SK-N-SH (cell line): ENCODE results near the gene YES1. TPM values are rescaled to one million over a fixed set of nuclear protein-coding genes. Genes with fewer than 3 reads are reported as not detected.

Experiments used
- CTCF ChIA-PET: fragments of 300-600, 350-600 bp; formaldehyde crosslinking; extraction: SDS; loops from one replicate; lab custom pipeline; 2021; lab: Yijun Ruan, JAX
- POLR2A ChIA-PET: fragments of 350-600 bp; sonication (Branson Sonifier 250); formaldehyde crosslinking; extraction: SDS; loops from one replicate; lab custom pipeline; 2020; ENCODE audit warnings: antibody characterized with exemption, inconsistent platforms; lab: Yijun Ruan, JAX
- DNase-seq: peaks from one replicate; pipeline ENCODE4 v3.0.0; 2012
- H2AFZ ChIP-seq: fragments of 200-600 bp; sonication (generic); 2 replicates; pipeline ENCODE4 v1.8.1; 2016; ENCODE audit warnings: antibody characterized with exemption, mild to moderate bottlenecking, low read depth
- H3F3A ChIP-seq: fragments of 200-600 bp; sonication (generic); replicated peaks from 2 replicates; pipeline ENCODE3; 2016; ENCODE audit warnings: antibody characterized with exemption, mild to moderate bottlenecking; ENCODE audit not compliant: insufficient read depth
- H3K27ac ChIP-seq, 2 experiments: fragments of 200-500 bp in 1 of 2; fragments of 200-600 bp in 1 of 2; sonication (Bioruptor generic) in 1 of 2; sonication (generic), shearing (Covaris generic) in 1 of 2; 2 replicates each; pipeline versions ENCODE4 v1.5.1 to v1.6.1; 2014 to 2016; ENCODE audit warnings: low read depth in 2 of 2, inconsistent platforms in 1 of 2, low read length in 1 of 2, mild to moderate bottlenecking in 1 of 2, mixed read lengths in 1 of 2
- H3K27me3 ChIP-seq: fragments of 200-600 bp; sonication (generic), shearing (Covaris generic); 2 replicates; pipeline ENCODE4 v1.6.1; 2016; ENCODE audit warnings: mixed run types; ENCODE audit not compliant: insufficient read depth
- H3K36me3 ChIP-seq, 2 experiments: fragments of 200-500 bp in 1 of 2; fragments of 200-600 bp in 1 of 2; sonication (Bioruptor generic) in 1 of 2; sonication (generic) in 1 of 2; replicated peaks in 1 of 2; 2 replicates each; pipeline versions ENCODE3 to v1.5.1; 2014 to 2016; ENCODE audit warnings: low read length in 1 of 2, mild to moderate bottlenecking in 1 of 2; ENCODE audit not compliant: insufficient read depth in 2 of 2, control insufficient read depth in 1 of 2
- H3K4me1 ChIP-seq, 2 experiments: fragments of 200-500 bp in 1 of 2; fragments of 200-600 bp in 1 of 2; sonication (Bioruptor generic) in 1 of 2; sonication (generic), shearing (Covaris generic) in 1 of 2; 2 replicates each; pipeline versions ENCODE4 v1.5.1 to v1.6.1; 2014 to 2016; ENCODE audit warnings: low read depth in 1 of 2, low read length in 1 of 2, mixed run types in 1 of 2; ENCODE audit not compliant: insufficient read depth in 2 of 2, control insufficient read depth in 1 of 2
- H3K4me2 ChIP-seq: fragments of 200-600 bp; sonication (generic), shearing (Covaris generic); 2 replicates; pipeline ENCODE4 v1.6.1; 2017; ENCODE audit warnings: mixed run types
- H3K4me3 ChIP-seq, 2 experiments: fragments of 200-500 bp in 1 of 2; fragments of 200-600 bp in 1 of 2; sonication (Bioruptor generic) in 1 of 2; sonication (generic), shearing (Covaris generic) in 1 of 2; 2 replicates each; pipeline versions ENCODE4 v1.5.1 to v1.8.1; 2014 to 2016; ENCODE audit warnings: low read depth in 2 of 2, inconsistent platforms in 1 of 2, low read length in 1 of 2, mild to moderate bottlenecking in 1 of 2, mixed read lengths in 1 of 2, moderate library complexity in 1 of 2
- H3K79me2 ChIP-seq: fragments of 200-600 bp; sonication (generic); 2 replicates; pipeline ENCODE4 v1.8.1; 2017; ENCODE audit warnings: mild to moderate bottlenecking; ENCODE audit not compliant: insufficient read depth
- H3K9ac ChIP-seq: fragments of 200-600 bp; sonication (generic); 2 replicates; pipeline ENCODE4 v1.6.1; 2017; ENCODE audit warnings: mixed run types
- H3K9me2 ChIP-seq: fragments of 200-600 bp; sonication (generic); 2 replicates; pipeline ENCODE4 v1.6.1; 2017; ENCODE audit warnings: mixed run types
- H3K9me3 ChIP-seq: fragments of 200-600 bp; sonication (generic); 2 replicates; pipeline ENCODE4 v1.6.1; 2017; ENCODE audit warnings: mixed run types, mild to moderate bottlenecking, moderate library complexity
- H4K20me1 ChIP-seq: fragments of 200-600 bp; sonication (generic); 2 replicates; pipeline ENCODE4 v1.6.1; 2017; ENCODE audit warnings: mild to moderate bottlenecking, mixed run types; ENCODE audit not compliant: insufficient read depth
- ELF1 ChIP-seq: IDR thresholded peaks from 2 replicates; pipeline ENCODE4 v1.4.0; 2012
- FOXJ3 ChIP-seq: sonication (generic); formaldehyde crosslinking; IDR thresholded peaks from 2 replicates; pipeline ENCODE4 v1.5.1; 2020; ENCODE audit warnings: mild to moderate bottlenecking, missing genetic modification reagents
- JUND ChIP-seq: IDR thresholded peaks from 2 replicates; pipeline ENCODE4 v1.4.0; 2012
- MXI1 ChIP-seq: IDR thresholded peaks from 2 replicates; pipeline ENCODE4 v1.6.1; 2012; ENCODE audit warnings: mild to moderate bottlenecking, low read depth, low read length, improper control_type of control experiment
- RAD21 ChIP-seq: IDR thresholded peaks from 2 replicates; pipeline ENCODE4 v1.6.1; 2012; ENCODE audit warnings: mild to moderate bottlenecking, low read length
- TCF12 ChIP-seq: IDR thresholded peaks from 2 replicates; pipeline ENCODE4 v1.4.0; 2012
- whole genome bisulfite sequencing: methylation state at CpG from one replicate; pipeline ENCODE4 v1.1.6; 2017; ENCODE audit warnings: low lambda C conversion rate; 5-methylcytosine and 5-hydroxymethylcytosine counted together
- polyA plus RNA-seq, 3 experiments: library from polyadenylated mRNA; depleted of rRNA; stranded (reverse); fragments of >200 nt; gene quantifications; 2 replicates each; pipeline ENCODE4 v1.2.3, GENCODE V29; 2012
- TF ChIP-seq, protein P1 (sequence below): IDR thresholded peaks from 2 replicates; pipeline ENCODE4 v1.6.1; 2012; ENCODE audit warnings: mild to moderate bottlenecking, low read depth, low read length, moderate library complexity
- TF ChIP-seq, protein P2 (sequence below): fragments of 150-350 bp; IDR thresholded peaks from 2 replicates; pipeline ENCODE4 v1.6.1; 2017; ENCODE audit warnings: antibody characterized with exemption, low read length, low read depth, borderline replicate concordance
- TF ChIP-seq, protein P3 (sequence below): IDR thresholded peaks from 2 replicates; pipeline ENCODE4 v1.4.0; 2012; ENCODE audit warnings: low read depth

Gene YES1
- polyA plus RNA-seq, 1 of the 3 experiments (the other 2 are of a cell fraction), result 7.9 TPM

DNA sequence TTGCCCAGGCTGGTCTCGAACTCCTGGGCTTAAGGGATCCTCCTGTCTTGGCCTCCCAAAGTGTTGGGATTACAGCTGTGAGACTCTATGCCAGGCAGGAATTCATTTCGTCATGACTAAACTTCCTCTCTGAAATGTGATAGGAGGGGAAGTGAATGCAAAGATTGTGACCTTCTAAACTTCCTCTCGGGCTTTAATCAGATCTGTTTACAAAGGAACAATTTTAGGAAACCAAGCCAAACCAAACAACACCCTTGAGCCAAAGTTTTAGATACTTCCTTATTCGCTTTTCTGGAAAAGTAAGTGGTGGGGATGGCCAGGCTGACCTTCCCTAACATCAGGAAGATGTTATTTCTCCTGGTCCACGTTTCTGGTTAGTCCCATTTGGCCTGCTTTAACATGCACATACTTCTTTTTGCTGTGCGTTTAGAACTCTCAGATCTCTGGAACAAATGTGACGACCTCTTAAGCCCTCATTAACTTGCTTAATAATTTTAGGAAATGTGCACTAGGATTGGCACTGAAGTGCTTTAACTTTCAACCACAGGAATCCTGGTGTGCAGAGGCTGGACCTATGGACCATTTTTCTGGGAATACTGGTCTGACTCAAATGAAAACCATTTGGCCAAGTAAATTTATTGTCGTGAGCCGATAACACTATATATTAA, 33.2 kb upstream of the YES1 start:
- peak overlapping the region in 1 of 2 experiments; percentile 3; a peak in 1 of 4 replicates for H3K27ac ChIP-seq
- peaks cover 21% of the 10 kb centered on the region for H3F3A ChIP-seq
- no peaks in the 10 kb centered on the region for H3K9me2 ChIP-seq
- ChIA-PET CTCF (interaction anchor here (0.5 kb wide), 1 partner anchor 575 kb away, joined by 3 read pairs; no protein-coding TSS in a partner anchor), POLR2A (no interaction called here)
- no peak for DNase-seq
- no peak overlapping the region for H3K4me2 ChIP-seq
- H2AFZ ChIP-seq, result no peak overlapping the region
- 30% methylated on average over 8 of the region's 9 CpGs for WGBS
- H3K9ac ChIP-seq, result no peak overlapping the region
- TF ChIP-seq ELF1 (no peak), TCF12 (0 out of 2 replicates have a peak, but pooled peaks have one; percentile 17), FOXJ3 (CRISPR knock-in tag) (no peak)
- TF ChIP-seq, protein P1, sequence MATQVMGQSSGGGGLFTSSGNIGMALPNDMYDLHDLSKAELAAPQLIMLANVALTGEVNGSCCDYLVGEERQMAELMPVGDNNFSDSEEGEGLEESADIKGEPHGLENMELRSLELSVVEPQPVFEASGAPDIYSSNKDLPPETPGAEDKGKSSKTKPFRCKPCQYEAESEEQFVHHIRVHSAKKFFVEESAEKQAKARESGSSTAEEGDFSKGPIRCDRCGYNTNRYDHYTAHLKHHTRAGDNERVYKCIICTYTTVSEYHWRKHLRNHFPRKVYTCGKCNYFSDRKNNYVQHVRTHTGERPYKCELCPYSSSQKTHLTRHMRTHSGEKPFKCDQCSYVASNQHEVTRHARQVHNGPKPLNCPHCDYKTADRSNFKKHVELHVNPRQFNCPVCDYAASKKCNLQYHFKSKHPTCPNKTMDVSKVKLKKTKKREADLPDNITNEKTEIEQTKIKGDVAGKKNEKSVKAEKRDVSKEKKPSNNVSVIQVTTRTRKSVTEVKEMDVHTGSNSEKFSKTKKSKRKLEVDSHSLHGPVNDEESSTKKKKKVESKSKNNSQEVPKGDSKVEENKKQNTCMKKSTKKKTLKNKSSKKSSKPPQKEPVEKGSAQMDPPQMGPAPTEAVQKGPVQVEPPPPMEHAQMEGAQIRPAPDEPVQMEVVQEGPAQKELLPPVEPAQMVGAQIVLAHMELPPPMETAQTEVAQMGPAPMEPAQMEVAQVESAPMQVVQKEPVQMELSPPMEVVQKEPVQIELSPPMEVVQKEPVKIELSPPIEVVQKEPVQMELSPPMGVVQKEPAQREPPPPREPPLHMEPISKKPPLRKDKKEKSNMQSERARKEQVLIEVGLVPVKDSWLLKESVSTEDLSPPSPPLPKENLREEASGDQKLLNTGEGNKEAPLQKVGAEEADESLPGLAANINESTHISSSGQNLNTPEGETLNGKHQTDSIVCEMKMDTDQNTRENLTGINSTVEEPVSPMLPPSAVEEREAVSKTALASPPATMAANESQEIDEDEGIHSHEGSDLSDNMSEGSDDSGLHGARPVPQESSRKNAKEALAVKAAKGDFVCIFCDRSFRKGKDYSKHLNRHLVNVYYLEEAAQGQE, result no peak
- H3K4me3 ChIP-seq, result no peak overlapping the region
- H3K79me2 ChIP-seq, result no peaks in the 10 kb centered on the region
- H3K27me3 ChIP-seq, result peaks cover 5% of the 10 kb centered on the region; the same call in 1 of the 2 replicates
- no peaks in the 10 kb centered on the region for H3K9me3 ChIP-seq
- H3K36me3 ChIP-seq, result no peaks in the 10 kb centered on the region
- H4K20me1 ChIP-seq, result no peaks in the 10 kb centered on the region
- no peaks in the 10 kb centered on the region for H3K4me1 ChIP-seq

DNA sequence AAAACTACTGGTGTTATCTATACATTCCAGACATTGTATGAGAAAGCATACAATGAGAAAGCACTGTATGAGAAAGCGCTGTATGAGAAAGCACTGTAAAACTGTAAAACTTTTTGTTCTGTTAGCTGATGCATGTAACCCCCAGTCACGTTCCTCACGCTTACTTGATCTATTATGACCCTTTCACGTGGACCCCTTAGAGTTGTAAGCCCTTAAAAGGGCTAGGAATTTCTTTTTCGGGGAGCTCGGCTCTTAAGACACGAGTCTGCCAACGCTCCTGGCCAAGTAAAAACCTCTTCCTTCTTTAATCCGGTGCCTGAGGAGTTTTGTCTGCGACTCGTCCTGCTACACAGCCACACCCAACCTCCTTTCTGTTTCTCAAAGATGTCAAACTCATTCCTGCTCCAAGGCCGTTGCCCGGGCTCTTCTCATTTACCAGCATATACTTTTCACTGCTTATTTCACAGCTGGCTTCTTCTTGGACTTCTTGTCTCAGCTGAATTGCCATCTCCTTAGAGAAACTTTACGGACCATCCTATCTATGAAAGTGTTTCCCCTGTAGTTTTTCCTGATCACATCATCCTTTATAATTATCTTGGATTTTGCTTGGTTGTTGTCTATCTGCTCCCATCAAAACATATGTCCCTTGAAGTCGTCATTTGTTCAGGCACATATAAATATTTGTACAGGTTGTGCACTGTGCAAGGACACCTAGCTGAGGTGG, 29.8 kb upstream of the YES1 start:
- WGBS, result 43% methylated on average over 15 of the region's 15 CpGs
- no peak overlapping the region for H3K27ac ChIP-seq
- CTCF ChIA-PET, result interaction anchor here (0.8 to 2.2 kb wide), 4 partner anchors 11 to 218 kb away, joined by 3 to 8 read pairs (median 4); partner anchors contain the start of gene YES1
- H3K79me2 ChIP-seq, result no peaks in the 10 kb centered on the region
- TF ChIP-seq MXI1 (no peak), JUND (no peak), ELF1 (no peak), RAD21 (no peak)
- TF ChIP-seq, protein P2, sequence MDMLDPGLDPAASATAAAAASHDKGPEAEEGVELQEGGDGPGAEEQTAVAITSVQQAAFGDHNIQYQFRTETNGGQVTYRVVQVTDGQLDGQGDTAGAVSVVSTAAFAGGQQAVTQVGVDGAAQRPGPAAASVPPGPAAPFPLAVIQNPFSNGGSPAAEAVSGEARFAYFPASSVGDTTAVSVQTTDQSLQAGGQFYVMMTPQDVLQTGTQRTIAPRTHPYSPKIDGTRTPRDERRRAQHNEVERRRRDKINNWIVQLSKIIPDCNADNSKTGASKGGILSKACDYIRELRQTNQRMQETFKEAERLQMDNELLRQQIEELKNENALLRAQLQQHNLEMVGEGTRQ, result no peak
- TF ChIP-seq, protein P3, sequence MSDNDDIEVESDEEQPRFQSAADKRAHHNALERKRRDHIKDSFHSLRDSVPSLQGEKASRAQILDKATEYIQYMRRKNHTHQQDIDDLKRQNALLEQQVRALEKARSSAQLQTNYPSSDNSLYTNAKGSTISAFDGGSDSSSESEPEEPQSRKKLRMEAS, result no peak
- TF ChIP-seq, all 33 proteins: peak for 0
- Histone ChIP-seq H3F3A (peaks cover 24% of the 10 kb centered on the region), H4K20me1 (no peaks in the 10 kb centered on the region), H3K9me2 (no peaks in the 10 kb centered on the region), H3K4me2 (no peak overlapping the region), H3K27me3 (no peaks in the 10 kb centered on the region; the same call in 1 of the 2 replicates), H2AFZ (no peak overlapping the region), H3K4me3 (no peak overlapping the region), H3K4me1 (no peaks in the 10 kb centered on the region; a peak in 2 of 4 replicates), H3K36me3 (no peaks in the 10 kb centered on the region), H3K9ac (no peak overlapping the region), H3K9me3 (no peaks in the 10 kb centered on the region)
- no peak for DNase-seq
- POLR2A ChIA-PET, result no interaction called here
